Measurements from ENCODE around the gene TMEM214. TPM values are rescaled to one million over a fixed set of nuclear protein-coding genes. Genes with fewer than 3 reads are reported as not detected.

The TMEM214 gene
- total RNA-seq, 1 experiment from 2014 or later, result 55.3 TPM

GRCh38 chr2:27081984-27082772 lies 49.4 kb downstream of the TMEM214 start:
- Histone ChIP-seq H2AK5ac (ENCODE audit: insufficient read length, low read length) (no peak overlapping the region), H3K27me3 (ENCODE audit: insufficient read depth, low read length) (no peaks in the 10 kb centered on the region), H3K4me2 (ENCODE audit: insufficient read depth, insufficient read length, low read length) (no peak overlapping the region), H3K18ac (ENCODE audit: insufficient read length, low read depth, low read length) (no peak overlapping the region), H3K9me3 (ENCODE audit: control insufficient read depth, low read depth, low read length) (no peaks in the 10 kb centered on the region), H2BK12ac (ENCODE audit: insufficient read length, low read depth, low read length) (no peak overlapping the region), H2BK15ac (ENCODE audit: low read depth, low read length) (no peak overlapping the region), H4K20me1 (ENCODE audit: control insufficient read depth, insufficient read depth, insufficient read length) (no peaks in the 10 kb centered on the region), H3K79me1 (ENCODE audit: insufficient read depth, low read depth, low read length, poor library complexity, severe bottlenecking) (no peaks in the 10 kb centered on the region), H4K5ac (ENCODE audit: insufficient read length, low read depth, low read length) (no peak overlapping the region), H3K14ac (ENCODE audit: insufficient read depth, low read length) (no peak overlapping the region; the same call in 1 of the 2 replicates), H2AFZ (ENCODE audit: low read length) (no peak overlapping the region), H3K79me2 (ENCODE audit: insufficient read depth, low read length) (no peaks in the 10 kb centered on the region), H3K23me2 (ENCODE audit: insufficient read length, low read depth, low read length, poor library complexity, severe bottlenecking) (peaks cover 11% of the 10 kb centered on the region), H4K8ac (replicated peaks; ENCODE audit: insufficient read length, low read depth, low read length) (no peak overlapping the region), H3K9ac (ENCODE audit: extremely low read depth, insufficient read length, low read length) (no peak overlapping the region), H3K23ac (ENCODE audit: insufficient read length, low read depth, low read length) (no peak overlapping the region), H2BK120ac (ENCODE audit: low read depth, low read length, poor library complexity, severe bottlenecking) (no peak overlapping the region), H4K91ac (ENCODE audit: insufficient read length, low read depth, low read length) (no peak overlapping the region), H3K4me1 (ENCODE audit: insufficient read depth, low read length) (no peaks in the 10 kb centered on the region), H3K27ac (ENCODE audit: insufficient read length, low read depth, low read length) (no peak overlapping the region), H2BK20ac (ENCODE audit: low read depth, low read length, poor library complexity, severe bottlenecking) (no peak overlapping the region), H2BK5ac (ENCODE audit: insufficient read length, low read length) (no peak overlapping the region), H3K56ac (ENCODE audit: insufficient read length, low read depth, low read length) (no peak overlapping the region), H3T11ph (ENCODE audit: low read length) (no peak overlapping the region), H3K4ac (ENCODE audit: low read depth, low read length) (no peak overlapping the region)
- Mint-ChIP-seq H3K27ac (no peak overlapping the region), H3K36me3 (ENCODE audit: insufficient read depth in 1 of 3, low read depth in 3 of 3) (no peaks in the 10 kb centered on the region), H3K9me3 (no peaks in the 10 kb centered on the region), H3K4me3 (peak overlapping the region in 1 of 2 experiments; percentile 75; a peak in 2 of 5 replicates), H3K4me1 (peaks cover 20 to 45% of the 10 kb centered on the region in 2 experiments), H3K27me3 (ENCODE audit: low read depth) (peaks cover 20% of the 10 kb centered on the region)
- no CpG with 5 or more reads among the region's 38 CpGs for WGBS (ENCODE audit: extremely low coverage, insufficient read length, low lambda C conversion rate)
- no peak for DNase-seq
- TF ChIP-seq, protein P1, sequence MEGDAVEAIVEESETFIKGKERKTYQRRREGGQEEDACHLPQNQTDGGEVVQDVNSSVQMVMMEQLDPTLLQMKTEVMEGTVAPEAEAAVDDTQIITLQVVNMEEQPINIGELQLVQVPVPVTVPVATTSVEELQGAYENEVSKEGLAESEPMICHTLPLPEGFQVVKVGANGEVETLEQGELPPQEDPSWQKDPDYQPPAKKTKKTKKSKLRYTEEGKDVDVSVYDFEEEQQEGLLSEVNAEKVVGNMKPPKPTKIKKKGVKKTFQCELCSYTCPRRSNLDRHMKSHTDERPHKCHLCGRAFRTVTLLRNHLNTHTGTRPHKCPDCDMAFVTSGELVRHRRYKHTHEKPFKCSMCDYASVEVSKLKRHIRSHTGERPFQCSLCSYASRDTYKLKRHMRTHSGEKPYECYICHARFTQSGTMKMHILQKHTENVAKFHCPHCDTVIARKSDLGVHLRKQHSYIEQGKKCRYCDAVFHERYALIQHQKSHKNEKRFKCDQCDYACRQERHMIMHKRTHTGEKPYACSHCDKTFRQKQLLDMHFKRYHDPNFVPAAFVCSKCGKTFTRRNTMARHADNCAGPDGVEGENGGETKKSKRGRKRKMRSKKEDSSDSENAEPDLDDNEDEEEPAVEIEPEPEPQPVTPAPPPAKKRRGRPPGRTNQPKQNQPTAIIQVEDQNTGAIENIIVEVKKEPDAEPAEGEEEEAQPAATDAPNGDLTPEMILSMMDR (conservative IDR thresholded peaks at IDR 0.05), result no peak
